HG03469 (cell line): Measurements from ENCODE around the gene MOV10L1.

Experiments
- ATAC-seq: cut with Tn5 transposase; IDR thresholded peaks from one replicate; pipeline ENCODE4 v1.9.1; 2021; ENCODE audit warnings: mild to moderate bottlenecking, moderate library complexity, moderate number of reproducible peaks; ENCODE audit not compliant: unreplicated experiment

The MOV10L1 gene

GRCh38 chr22:50058906-50059880, 30.6 kb upstream of the MOV10L1 start:
- ATAC-seq = no peak

- no peak for ATAC-seq
Observed at GRCh38 chr22:50059881-50060262, 29.9 kb upstream of the MOV10L1 start.

DNA sequence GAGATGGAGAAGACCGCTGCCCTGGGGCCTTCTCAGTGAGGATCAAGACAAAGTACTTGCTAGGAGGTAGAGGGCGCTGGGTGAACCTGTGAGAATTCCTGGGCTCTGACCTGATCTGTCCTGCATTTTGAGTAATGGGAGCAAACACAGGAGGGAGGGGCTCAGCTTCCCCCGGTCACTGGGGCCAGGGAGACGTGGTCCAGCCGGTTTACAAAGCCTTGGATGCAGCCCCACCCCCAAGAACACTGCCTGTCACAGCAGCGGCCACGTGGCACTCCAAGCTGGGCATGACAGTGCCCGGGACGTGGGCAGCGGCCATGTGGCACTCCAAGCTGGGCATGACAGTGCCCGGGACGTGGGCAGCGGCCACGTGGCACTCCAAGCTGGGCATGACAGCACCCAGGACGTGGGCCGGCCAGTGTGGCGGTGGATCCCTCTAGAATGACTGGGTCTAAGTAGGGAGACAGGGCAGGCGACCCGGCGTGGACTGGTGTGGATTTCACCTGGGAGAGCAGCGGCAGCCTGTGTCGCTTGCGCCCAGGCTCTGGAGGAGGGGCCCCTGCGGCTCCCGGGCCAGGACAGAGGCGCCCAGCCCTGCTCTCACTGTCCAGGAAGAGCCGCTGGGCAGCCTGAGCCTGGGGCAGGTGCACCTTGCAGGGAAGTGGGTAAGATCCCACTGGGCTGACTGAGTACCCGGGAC, 29.2 kb upstream of the MOV10L1 start:
- no peak for ATAC-seq

DNA sequence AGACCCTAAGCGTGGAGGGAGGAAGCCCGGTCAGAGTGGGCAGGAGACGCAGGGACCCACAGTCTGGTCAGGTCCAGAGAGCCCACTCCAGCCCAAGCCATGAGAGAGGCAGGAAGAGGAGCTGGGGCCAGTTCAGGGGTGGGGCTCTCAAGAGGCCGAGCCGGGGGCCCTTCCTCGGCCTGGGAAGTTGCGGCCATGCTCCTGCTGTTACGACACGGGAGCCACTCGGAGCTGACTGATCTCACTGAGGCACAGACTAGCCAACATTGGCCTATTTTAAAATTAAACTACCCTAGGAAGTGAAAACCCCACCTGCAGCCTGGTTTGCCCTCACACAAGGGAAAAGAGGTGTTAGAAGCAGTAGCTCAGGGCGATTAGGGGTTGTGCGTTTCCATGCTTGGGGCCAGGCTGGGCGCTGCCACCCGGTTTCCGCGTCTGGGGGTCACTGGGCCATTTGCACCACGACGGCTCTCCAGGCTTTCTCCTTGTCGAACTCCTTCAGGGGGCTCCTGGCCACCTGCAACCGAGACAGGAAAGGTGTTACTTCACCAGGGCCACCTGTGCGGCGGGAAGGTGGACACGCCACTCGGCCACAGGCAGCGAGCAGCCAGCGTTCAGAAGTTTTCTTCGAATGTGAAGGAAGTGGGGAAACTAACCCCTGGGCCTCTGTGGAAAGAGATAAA, 28.5 kb upstream of the MOV10L1 start:
- no peak for ATAC-seq

DNA sequence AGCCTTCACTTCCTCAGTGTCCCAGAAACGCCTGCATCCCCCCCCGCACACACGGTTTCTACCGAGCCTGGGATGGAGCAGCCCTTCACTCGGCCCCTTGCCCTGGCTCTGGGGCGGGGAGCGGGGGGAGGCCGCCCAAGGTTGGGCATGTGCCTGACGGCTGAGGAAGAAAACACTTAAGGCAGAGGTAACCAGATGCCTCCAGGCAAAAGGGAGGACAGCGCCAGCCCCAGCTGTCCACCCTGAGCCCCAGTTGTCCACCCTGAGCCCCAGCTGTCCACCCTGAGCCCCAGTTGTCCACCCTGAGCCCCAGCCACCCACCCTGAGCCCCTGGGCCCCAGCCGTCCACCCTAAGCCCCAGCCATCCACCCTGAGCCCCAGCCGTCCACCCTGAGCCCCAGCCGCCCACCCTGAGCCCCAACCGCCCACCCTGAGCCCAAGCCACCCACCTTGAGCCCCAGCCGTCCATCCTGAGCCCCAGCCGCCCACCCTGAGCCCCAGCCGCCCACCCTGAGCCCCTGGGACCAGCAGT, 27.9 kb upstream of the MOV10L1 start:
- no peak for ATAC-seq

DNA sequence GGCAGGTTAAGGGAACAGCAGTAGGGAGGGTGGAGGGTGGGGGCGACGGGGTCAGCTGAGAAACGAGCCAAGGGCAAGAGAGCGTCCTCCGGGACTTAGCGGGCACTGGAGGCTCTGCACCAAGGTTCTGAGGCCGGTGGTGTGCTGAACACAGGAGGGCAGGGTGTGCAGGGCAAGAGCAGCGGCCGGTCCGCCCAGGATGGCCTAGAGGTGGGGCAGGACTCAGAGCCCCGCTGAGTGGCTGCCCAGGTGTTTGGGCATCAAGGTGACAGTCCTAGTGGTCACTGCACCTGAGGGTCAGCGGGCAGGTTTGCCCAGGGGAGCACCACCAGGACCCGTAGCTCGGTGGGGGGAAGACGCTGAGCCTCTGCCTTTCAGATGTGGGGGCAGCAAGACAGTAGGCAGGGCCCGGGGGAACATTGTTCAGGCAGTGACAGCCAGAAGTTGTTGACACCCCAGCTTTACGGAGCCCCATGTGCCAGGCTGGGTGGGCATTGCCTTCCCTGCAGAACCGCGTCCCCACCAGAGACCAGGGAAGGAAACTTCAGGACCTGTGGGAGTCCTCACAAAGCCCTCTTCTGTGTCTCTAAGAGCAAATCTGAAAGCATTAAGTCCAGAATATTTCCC, 27.2 kb upstream of the MOV10L1 start:
- ATAC-seq = no peak

DNA sequence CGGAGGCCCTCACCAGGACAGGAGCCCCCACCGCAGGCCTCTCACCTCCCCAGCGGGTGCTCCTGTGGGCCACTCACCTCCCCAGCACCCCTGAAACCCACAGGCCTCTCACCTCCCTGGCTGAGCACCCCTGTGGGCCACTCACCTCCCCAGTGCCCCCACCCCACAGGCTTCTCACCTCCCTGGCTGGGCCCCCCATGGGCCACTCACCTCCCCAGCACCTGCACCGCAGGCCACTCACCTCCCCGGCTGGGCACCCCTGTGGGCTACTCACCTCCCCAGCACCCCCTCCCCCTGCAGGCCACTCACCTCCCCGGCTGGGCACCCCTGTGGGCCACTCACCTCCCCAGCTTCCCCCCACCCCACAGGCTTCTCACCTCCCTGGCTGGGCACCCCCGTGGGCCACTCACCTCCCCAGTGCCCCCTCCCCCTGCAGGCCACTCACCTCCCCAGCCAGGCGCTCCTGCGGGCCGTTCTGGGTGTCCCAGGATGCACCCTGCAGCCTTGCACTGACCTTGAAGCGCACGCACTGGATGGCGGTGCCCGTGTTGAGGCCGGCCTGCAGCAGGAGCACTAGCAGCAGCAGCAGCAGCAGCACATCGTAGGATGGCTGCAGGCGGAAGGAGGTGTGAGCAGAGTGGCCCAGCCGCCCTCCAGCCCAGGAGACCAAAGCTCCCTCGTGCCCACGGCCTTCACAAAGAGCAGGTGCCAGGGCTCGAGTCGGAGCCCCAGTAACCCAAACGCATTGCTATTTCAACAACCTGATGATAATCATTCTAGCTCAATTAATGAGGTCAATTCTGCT, 26.0 kb upstream of the MOV10L1 start:
- ATAC-seq = no peak

DNA sequence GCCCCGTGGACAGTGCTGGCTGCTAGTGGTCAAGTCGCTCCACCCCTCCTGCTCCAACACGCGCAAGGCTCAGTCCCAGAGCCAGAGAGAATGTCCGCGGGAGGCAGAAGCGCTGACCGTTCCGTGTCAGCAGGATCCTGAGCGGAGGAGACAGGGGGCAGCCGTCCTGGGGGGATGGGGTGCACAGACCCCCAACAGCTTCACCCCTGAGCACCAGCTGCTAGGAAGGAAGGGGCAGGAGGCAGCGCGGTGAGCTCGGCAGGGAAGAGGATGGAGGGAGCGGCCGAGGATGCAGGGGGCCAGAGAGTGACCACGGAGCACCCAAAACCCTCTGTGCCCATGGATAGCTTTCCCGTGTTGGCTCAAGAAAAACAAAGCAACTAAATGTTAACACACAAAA, 25.4 kb upstream of the MOV10L1 start:
- no peak for ATAC-seq

- ATAC-seq = no peak
Observed at GRCh38 chr22:50067244-50067643, 22.6 kb upstream of the MOV10L1 start.

DNA sequence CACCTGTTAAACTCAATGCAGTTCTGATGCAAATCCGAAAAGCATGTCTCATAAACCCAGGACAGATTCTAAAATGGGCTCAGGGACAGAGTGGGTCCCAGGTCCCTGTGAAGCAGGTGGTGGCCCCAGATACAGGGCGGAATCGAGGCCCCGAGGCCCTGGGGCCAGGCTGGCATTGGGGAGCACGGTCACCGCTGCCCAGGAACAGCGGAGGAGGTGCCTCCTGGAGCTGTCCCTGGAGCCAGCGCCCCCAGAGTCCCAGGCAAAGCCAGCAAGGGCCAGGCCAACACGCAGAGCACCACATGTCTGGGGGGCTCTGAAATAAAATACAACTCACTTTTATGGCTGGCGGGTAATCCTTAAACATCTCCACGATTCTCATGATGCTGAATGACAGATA, 21.7 kb upstream of the MOV10L1 start:
- ATAC-seq = no peak

DNA sequence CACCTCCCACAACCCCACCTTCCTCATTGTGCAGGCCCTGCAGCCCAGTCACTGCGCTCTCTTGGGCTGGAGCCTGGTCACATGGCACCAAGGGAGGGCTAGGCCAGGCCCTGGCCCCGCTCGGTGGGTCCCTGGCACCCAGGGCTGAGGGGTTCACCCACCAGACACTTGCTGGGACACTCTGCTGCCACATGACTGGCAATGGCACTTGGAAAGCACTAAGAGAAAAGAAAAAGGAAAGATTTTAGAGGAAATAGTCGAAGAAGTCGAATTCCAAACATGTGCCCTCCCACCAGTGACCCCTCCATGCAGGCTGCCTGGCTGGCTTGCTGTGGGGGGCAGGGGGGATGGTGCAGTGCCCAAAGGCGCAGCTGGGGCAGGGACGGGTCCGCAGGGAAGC, 19.4 kb upstream of the MOV10L1 start:
- ATAC-seq = no peak

- ATAC-seq = no peak
Observed at GRCh38 chr22:50071432-50072166, 18.2 kb upstream of the MOV10L1 start.

GRCh38 chr22:50072167-50072555, 17.6 kb upstream of the MOV10L1 start:
- no peak for ATAC-seq

DNA sequence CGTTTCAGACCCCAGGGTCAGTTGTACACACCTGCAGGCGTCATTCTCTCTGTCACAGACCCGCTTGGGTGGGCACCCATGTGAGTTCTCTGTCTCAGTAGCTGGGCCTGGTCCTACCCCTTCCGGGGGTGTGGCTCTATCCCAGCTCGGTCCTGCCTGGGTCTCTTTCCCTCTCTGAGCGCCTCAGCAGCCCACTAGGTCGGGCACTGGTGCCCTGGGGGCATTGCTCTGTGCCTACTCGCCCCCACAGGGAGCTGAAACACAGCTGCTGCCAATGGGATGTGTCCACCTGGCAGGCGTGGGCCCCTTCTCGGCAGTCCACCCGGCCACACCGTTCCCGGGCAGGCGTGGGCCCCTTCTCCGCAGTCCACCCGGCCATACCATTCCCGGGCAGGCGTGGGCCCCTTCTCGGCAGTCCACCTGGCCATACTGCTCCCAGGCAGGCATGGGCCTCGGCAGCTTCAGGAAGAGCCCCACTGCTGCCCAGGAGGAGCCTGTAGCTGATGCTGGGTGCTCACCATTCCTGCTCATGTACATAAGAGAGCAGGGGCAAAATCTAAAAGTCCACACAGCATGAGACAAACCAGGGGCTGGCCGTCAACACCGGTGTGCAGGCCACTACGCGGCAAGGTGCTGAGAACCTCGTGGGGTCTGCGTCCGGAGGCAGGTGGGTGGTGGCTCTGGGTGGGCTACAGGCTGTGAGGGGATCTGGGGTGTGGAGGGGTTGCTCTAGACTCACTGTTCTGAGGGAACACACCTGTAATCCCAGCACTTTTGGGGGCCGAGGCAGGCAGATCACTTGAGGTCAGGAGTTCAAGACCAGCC, 16.9 kb upstream of the MOV10L1 start:
- no peak for ATAC-seq

GRCh38 chr22:50074056-50074455, 15.8 kb upstream of the MOV10L1 start:
- ATAC-seq = no peak

DNA sequence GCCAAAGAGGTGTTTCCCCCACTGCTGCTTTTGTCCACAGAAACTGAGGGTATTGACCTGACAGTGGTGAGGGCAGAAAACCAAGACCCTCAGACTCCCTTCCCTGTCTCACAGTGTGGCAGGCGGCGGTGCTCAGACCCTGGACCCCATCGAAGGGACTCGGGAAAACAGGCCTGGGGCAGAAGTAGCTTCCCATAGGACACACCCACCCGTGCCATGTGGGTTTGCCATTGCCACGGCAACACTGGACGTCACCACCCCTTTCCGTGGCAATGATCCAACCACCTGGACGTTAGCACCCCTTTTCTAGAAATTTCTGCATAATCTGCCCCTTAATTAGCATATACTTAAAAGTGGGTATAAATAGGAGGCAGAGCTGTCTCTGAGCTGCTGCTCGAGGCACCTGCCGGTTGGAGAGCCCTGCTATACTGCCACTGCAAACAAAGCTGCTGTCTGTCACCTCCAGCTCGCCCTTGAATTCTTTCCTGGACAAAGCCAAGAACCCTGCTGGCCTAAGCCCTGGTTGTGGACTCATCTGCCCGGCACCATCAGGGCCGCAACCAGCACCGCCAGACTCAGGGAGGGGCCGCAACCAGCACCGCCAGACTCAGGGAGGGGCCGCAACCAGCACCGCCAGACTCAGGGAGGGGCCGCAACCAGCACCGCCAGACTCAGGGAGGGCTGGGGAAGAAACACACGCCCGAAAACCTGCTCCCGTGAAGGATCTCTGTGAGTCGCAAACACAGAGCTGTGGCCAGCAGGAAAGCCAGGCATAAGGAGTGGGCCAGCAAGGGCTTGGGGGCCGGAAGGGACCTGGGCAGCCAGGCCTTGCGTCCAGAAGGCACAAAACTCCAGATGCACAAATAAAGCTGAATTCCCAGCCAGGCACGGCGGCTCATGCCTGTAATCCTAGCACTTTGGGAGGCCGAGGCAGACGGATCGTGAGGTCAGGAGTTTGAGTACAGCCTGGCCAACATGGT, 15.0 kb upstream of the MOV10L1 start:
- ATAC-seq = no peak
